ENCODE results near the gene PCDHGB7. TPM values are rescaled to one million over a fixed set of nuclear protein-coding genes. Genes with fewer than 3 reads are reported as not detected.

PCDHGB7 gene
- total and polyA plus RNA-seq, 2 experiments from 2014 or later, result 13.2 to 14.2 TPM

DNA sequence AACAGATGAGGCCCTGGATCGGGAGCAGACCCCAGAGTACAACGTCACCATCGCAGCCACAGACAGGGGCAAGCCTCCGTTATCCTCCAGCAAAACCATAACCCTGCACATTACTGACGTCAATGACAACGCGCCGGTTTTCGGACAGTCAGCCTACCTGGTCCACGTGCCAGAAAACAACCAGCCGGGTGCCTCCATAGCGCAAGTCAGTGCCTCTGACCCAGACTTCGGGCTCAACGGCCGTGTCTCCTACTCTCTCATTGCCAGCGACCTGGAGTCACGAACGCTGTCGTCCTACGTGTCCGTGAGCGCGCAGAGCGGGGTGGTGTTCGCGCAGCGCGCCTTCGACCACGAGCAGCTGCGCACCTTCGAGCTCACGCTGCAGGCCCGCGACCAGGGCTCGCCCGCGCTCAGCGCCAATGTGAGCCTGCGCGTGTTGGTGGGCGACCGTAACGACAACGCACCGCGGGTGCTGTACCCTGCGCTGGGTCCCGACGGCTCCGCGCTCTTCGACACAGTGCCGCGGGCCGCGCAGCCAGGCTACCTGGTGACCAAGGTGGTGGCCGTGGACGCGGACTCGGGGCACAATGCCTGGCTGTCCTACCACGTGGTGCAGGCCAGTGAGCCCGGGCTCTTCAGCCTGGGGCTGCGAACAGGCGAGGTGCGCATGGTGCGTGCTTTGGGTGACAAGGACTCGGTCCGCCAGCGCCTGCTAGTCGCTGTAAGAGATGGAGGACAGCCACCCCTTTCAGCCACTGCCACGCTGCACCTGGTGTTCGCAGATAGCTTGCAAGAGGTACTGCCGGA lies 1.8 kb downstream of the PCDHGB7 start:
- in situ Hi-C loops (cut with MboI), result loop anchor here (5.0 kb wide), 1 partner anchor 143 kb away; no protein-coding TSS in a partner anchor
- no peak for DNase-seq
- no peak for TF ChIP-seq EZH2phosphoT487 (IDR thresholded peaks at IDR 0.05; ENCODE audit: insufficient read depth, low read depth)
- no peak for TF ChIP-seq EZH2 (IDR thresholded peaks at IDR 0.05; ENCODE audit: insufficient read depth, poor library complexity, severe bottlenecking)
- Histone ChIP-seq H3F3A (ENCODE audit: insufficient read depth) (peaks cover 27% of the 10 kb centered on the region), H4K20me1 (ENCODE audit: insufficient read depth) (no peaks in the 10 kb centered on the region), H3K4me3 (no peak overlapping the region; the same call in 1 of the 2 replicates), H3K4me2 (ENCODE audit: unreplicated experiment) (no peak overlapping the region), H3K9ac (no peak overlapping the region), H3K36me3 (ENCODE audit: low read depth) (0 out of 2 replicates have a peak, but pooled peaks cover 3% of the 10 kb centered on the region), H3K9me3 (ENCODE audit: low read depth) (no peaks in the 10 kb centered on the region), H3K4me1 (ENCODE audit: insufficient read depth) (peaks cover 17% of the 10 kb centered on the region; the same call in 1 of the 2 replicates), H3K27me3 (replicated peaks; ENCODE audit: insufficient read depth) (no peaks in the 10 kb centered on the region), H3K27ac (no peak overlapping the region), H2AFZ (0 out of 2 replicates have a peak overlapping the region, but pooled peaks have one; percentile 72), H3K9me2 (ENCODE audit: insufficient read depth) (no peaks in the 10 kb centered on the region), H3K79me2 (ENCODE audit: insufficient read depth) (peaks cover 36% of the 10 kb centered on the region)
- 46 to 47% methylated on average over 68 to 74 of the region's 74 CpGs for WGBS, 2 experiments (ENCODE audit: low coverage in 1 of 2, low lambda C conversion rate in 2 of 2, missing lambda C conversion rate in 2 of 2)

GRCh38 chr5:141420855-141421488 lies 3.5 kb downstream of the PCDHGB7 start, which contains the start of gene PCDHGA11:
Gene PCDHGA11, plus strand, starts transcription at chr5:141421051. Its CDS starts 177 bp downstream, at chr5:141421228.
- Histone ChIP-seq H3K4me2 (ENCODE audit: unreplicated experiment) (peak within 1 kb of the TSS; percentile 79), H3F3A (ENCODE audit: insufficient read depth) (peaks cover 27% of the 10 kb centered on the region), H2AFZ (peak within 1 kb of the TSS; percentile 80), H3K4me1 (ENCODE audit: insufficient read depth) (peaks cover 20% of the 10 kb centered on the region; the same call in 1 of the 2 replicates), H3K36me3 (ENCODE audit: low read depth) (0 out of 2 replicates have a peak, but pooled peaks cover 3% of the 10 kb centered on the region), H3K79me2 (ENCODE audit: insufficient read depth) (peaks cover 53% of the 10 kb centered on the region), H4K20me1 (ENCODE audit: insufficient read depth) (no peaks in the 10 kb centered on the region), H3K9ac (peak within 1 kb of the TSS; percentile 77), H3K27me3 (replicated peaks; ENCODE audit: insufficient read depth) (no peaks in the 10 kb centered on the region), H3K27ac (peak within 1 kb of the TSS; percentile 65), H3K9me3 (ENCODE audit: low read depth) (no peaks in the 10 kb centered on the region), H3K4me3 (peak within 1 kb of the TSS; percentile 80), H3K9me2 (ENCODE audit: insufficient read depth) (no peaks in the 10 kb centered on the region)
- TF ChIP-seq EZH2 (IDR thresholded peaks at IDR 0.05; ENCODE audit: insufficient read depth, poor library complexity, severe bottlenecking) (no peak), EZH2phosphoT487 (IDR thresholded peaks at IDR 0.05; ENCODE audit: insufficient read depth, low read depth) (no peak)
- WGBS, 2 experiments (ENCODE audit: low coverage in 1 of 2, low lambda C conversion rate in 2 of 2, missing lambda C conversion rate in 2 of 2), result 11 to 14% methylated on average over 42 of the region's 42 CpGs
- DNase-seq, result peak; percentile 88
- in situ Hi-C loops (cut with MboI), result no loop called here

DNA sequence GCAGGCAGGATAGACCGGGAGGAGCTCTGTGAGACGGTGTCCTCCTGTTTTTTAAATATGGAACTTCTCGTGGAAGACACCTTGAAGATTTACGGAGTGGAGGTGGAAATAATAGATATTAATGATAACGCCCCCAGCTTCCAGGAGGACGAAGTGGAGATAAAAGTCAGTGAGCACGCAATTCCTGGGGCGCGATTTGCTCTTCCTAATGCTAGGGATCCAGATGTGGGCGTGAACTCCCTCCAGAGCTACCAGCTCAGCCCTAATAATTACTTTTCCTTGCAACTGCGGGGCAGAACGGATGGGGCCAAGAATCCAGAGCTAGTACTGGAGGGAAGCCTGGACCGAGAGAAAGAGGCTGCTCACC lies 4.0 kb downstream of the PCDHGB7 start:
- H4K20me1 ChIP-seq (ENCODE audit: insufficient read depth), result no peaks in the 10 kb centered on the region
- no peaks in the 10 kb centered on the region for H3K27me3 ChIP-seq (replicated peaks; ENCODE audit: insufficient read depth)
- peak overlapping the region; percentile 80 for H3K4me3 ChIP-seq
- TF ChIP-seq EZH2phosphoT487 (IDR thresholded peaks at IDR 0.05; ENCODE audit: insufficient read depth, low read depth) (no peak), EZH2 (IDR thresholded peaks at IDR 0.05; ENCODE audit: insufficient read depth, poor library complexity, severe bottlenecking) (no peak)
- in situ Hi-C loops (cut with MboI), result no loop called here
- DNase-seq, result peak; percentile 60
- H3K36me3 ChIP-seq (ENCODE audit: low read depth), result 0 out of 2 replicates have a peak, but pooled peaks cover 3% of the 10 kb centered on the region
- peaks cover 27% of the 10 kb centered on the region for H3F3A ChIP-seq (ENCODE audit: insufficient read depth)
- H3K9me2 ChIP-seq (ENCODE audit: insufficient read depth), result no peaks in the 10 kb centered on the region
- H3K79me2 ChIP-seq (ENCODE audit: insufficient read depth), result peaks cover 58% of the 10 kb centered on the region
- no peaks in the 10 kb centered on the region for H3K9me3 ChIP-seq (ENCODE audit: low read depth)
- H3K4me1 ChIP-seq (ENCODE audit: insufficient read depth), result peaks cover 20% of the 10 kb centered on the region; the same call in 1 of the 2 replicates
- H2AFZ ChIP-seq, result peak overlapping the region; percentile 80
- H3K4me2 ChIP-seq (ENCODE audit: unreplicated experiment), result peak overlapping the region; percentile 79
- peak overlapping the region; percentile 77 for H3K9ac ChIP-seq
- H3K27ac ChIP-seq, result peak overlapping the region; percentile 65
- 16 to 18% methylated on average over 13 of the region's 13 CpGs for WGBS, 2 experiments (ENCODE audit: low coverage in 1 of 2, low lambda C conversion rate in 2 of 2, missing lambda C conversion rate in 2 of 2)

DNA sequence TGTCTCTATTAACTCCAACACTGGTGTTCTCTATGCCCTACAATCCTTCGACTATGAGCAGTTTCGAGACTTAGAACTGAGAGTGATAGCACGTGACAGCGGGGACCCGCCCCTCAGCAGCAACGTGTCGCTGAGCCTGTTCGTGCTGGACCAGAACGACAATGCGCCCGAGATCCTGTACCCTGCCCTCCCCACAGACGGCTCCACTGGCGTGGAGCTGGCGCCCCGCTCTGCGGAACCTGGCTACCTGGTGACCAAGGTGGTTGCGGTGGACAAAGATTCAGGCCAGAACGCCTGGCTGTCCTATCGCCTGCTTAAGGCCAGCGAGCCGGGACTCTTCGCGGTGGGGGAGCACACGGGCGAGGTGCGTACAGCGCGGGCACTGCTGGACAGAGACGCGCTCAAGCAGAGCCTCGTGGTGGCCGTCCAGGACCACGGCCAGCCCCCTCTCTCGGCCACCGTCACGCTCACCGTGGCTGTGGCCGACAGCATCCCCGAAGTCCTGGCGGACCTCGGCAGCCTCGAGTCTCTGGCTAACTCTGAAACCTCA lies 5.3 kb downstream of the PCDHGB7 start:
- Histone ChIP-seq H3K36me3 (ENCODE audit: low read depth) (peaks cover 3% of the 10 kb centered on the region; the same call in 1 of the 2 replicates), H3K27ac (no peak overlapping the region), H3K9me2 (ENCODE audit: insufficient read depth) (no peaks in the 10 kb centered on the region), H3K79me2 (ENCODE audit: insufficient read depth) (peaks cover 59% of the 10 kb centered on the region), H3K4me1 (ENCODE audit: insufficient read depth) (peaks cover 15% of the 10 kb centered on the region; the same call in 1 of the 2 replicates), H3K4me2 (ENCODE audit: unreplicated experiment) (peak overlapping the region; percentile 59), H3K4me3 (peak overlapping the region; percentile 80; the same call in 1 of the 2 replicates), H2AFZ (no peak overlapping the region), H3F3A (ENCODE audit: insufficient read depth) (peaks cover 27% of the 10 kb centered on the region), H4K20me1 (ENCODE audit: insufficient read depth) (no peaks in the 10 kb centered on the region), H3K27me3 (replicated peaks; ENCODE audit: insufficient read depth) (no peaks in the 10 kb centered on the region), H3K9me3 (ENCODE audit: low read depth) (no peaks in the 10 kb centered on the region), H3K9ac (no peak overlapping the region)
- in situ Hi-C loops (cut with MboI), result no loop called here
- DNase-seq, result no peak
- WGBS, 2 experiments (ENCODE audit: low coverage in 1 of 2, low lambda C conversion rate in 2 of 2, missing lambda C conversion rate in 2 of 2), result 44% methylated on average over 25 to 41 of the region's 42 CpGs
- TF ChIP-seq EZH2 (IDR thresholded peaks at IDR 0.05; ENCODE audit: insufficient read depth, poor library complexity, severe bottlenecking), result no peak
